IMR-90 (cell line): ENCODE data around the gene PTH1R.

Source experiments
- CEBPB ChIP-seq: IDR thresholded peaks from 2 replicates; pipeline ENCODE4 v1.6.1; 2012; ENCODE audit warnings: low read depth, low read length, improper control_type of control experiment
- CTCF ChIP-seq: conservative IDR thresholded peaks from 2 replicates; pipeline ENCODE4 v1.5.1; 2012; ENCODE audit warnings: mild to moderate bottlenecking, low read depth, low read length, improper control_type of control experiment
- ELK1 ChIP-seq: fragments of 150-350 bp; IDR thresholded peaks from 2 replicates; pipeline ENCODE4 v1.6.1; 2016; ENCODE audit warnings: low read depth, mild to moderate bottlenecking, low read length, moderate library complexity, borderline replicate concordance
- MAFK ChIP-seq: IDR thresholded peaks from 2 replicates; pipeline ENCODE4 v1.6.1; 2012; ENCODE audit warnings: low read depth, low read length, improper control_type of control experiment
- POLR2A ChIP-seq: IDR thresholded peaks from 2 replicates; pipeline ENCODE4 v1.6.1; 2012; ENCODE audit warnings: mild to moderate bottlenecking, low read depth, low read length
- RCOR1 ChIP-seq: IDR thresholded peaks from 2 replicates; pipeline ENCODE4 v1.6.1; 2012; ENCODE audit warnings: mild to moderate bottlenecking, low read length, improper control_type of control experiment; ENCODE audit not compliant: insufficient replicate concordance
- RFX5 ChIP-seq: IDR thresholded peaks from 2 replicates; pipeline ENCODE4 v1.8.0; 2012; ENCODE audit warnings: low read depth, mild to moderate bottlenecking, low read length, moderate library complexity
- USF2 ChIP-seq: fragments of 150-350 bp; IDR thresholded peaks from 2 replicates; pipeline ENCODE4 v1.6.1; 2017; ENCODE audit warnings: mild to moderate bottlenecking, antibody characterized with exemption, low read length, low read depth

- no peak for TF ChIP-seq CTCF
- TF ChIP-seq RFX5, result no peak
- TF ChIP-seq POLR2A, result no peak
- no peak for TF ChIP-seq ELK1
- TF ChIP-seq USF2, result no peak
- no peak for TF ChIP-seq RCOR1
- no peak for TF ChIP-seq CEBPB
- TF ChIP-seq MAFK, result no peak
Observed at GRCh38 chr3:46883830-46884185, 6.3 kb downstream of the PTH1R start.
